Measurements from ENCODE around the gene SACM1L.

Gene SACM1L

DNA sequence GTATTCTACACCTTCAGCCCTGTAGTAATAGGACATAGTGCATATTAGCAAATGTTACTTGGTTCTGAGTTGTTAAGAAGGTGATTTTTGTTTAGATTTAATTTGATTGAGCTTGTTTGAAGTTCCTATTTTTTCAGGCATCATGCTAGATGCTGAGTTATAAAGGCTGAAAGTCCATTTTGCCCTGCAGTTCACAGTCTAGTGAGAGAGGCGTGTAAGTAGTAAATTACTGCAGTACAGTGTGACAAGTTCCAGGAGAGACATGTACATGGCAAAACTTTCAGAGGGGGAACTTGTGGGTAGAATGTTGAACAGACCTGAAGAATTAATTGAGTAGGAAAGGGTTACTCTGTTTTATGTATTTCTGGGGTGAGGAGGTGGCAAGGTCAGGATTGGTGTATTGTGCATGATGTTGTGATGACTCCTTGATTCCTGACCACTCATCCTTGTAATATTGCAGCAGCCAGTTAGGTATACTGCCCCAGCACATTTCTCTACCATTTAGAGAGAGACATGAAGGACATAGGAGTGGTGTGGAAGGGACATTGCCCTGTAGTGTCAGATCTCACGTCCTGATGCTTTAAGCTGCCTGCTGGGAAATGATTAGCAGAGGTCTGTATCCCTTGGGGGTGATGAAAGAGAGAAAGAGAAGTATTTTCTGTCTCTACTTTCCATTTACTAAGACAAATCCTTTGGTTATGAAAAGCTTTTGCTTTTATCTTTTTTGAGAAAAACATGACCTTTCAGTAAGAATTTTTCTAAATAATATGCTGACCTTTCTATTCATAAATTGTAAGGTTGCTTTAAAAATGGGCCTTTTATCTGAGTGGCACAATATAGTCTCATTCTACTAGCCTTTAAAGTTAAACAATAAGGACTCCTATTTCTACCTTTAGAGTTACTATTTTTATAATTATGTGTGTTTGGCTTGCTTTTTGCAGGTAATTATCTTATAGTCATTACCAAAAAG is 16.9 kb downstream of the SACM1L start:
- Histone ChIP-seq H3K9ac (ENCODE audit: low read depth, low read length, poor library complexity) (no peak overlapping the region), H3K36me3 (replicated peaks in 1 of 2; ENCODE audit: control insufficient read depth in 2 of 2, insufficient read depth in 2 of 2, low read length in 2 of 2) (peaks cover 11 to 80% of the 10 kb centered on the region in 2 donors), H3K23ac (ENCODE audit: low read depth, low read length, poor library complexity) (no peak overlapping the region), H3K27ac (replicated peaks; ENCODE audit: low read length) (no peak overlapping the region), H2AFZ (ENCODE audit: low read length) (no peak overlapping the region), H2AK5ac (ENCODE audit: low read depth, low read length) (no peak overlapping the region), H4K91ac (ENCODE audit: low read depth, low read length, poor library complexity) (no peak overlapping the region), H2BK15ac (ENCODE audit: low read length) (no peak overlapping the region), H4K8ac (ENCODE audit: low read depth, low read length) (no peak overlapping the region), H2BK12ac (ENCODE audit: low read length) (no peak overlapping the region), H2BK120ac (ENCODE audit: low read depth, low read length) (no peak overlapping the region), H3K14ac (ENCODE audit: low read length) (no peak overlapping the region), H3K4me3 (ENCODE audit: low read length in 2 of 2) (no peak overlapping the region), H3K27me3 (ENCODE audit: control insufficient read depth in 3 of 3, insufficient read depth in 3 of 3, low read depth in 1 of 3, low read length in 3 of 3) (no peaks in the 10 kb centered on the region), H3K18ac (ENCODE audit: low read length) (no peak overlapping the region), H3K9me3 (replicated peaks in 1 of 2; ENCODE audit: control insufficient read depth in 2 of 2, insufficient read depth in 1 of 2, low read depth in 1 of 2, low read length in 2 of 2) (peaks cover 0 to 4% of the 10 kb centered on the region in 2 donors), H3K79me1 (ENCODE audit: low read depth, low read length) (no peaks in the 10 kb centered on the region), H3K4me2 (ENCODE audit: insufficient read depth, low read length, poor library complexity, severe bottlenecking) (no peak overlapping the region), H3K4me1 (ENCODE audit: control insufficient read depth in 2 of 2, insufficient read depth in 1 of 2, low read depth in 1 of 2, low read length in 2 of 2) (peaks cover 4 to 5% of the 10 kb centered on the region in 2 donors), H2BK5ac (ENCODE audit: low read length) (no peak overlapping the region), H3K4ac (ENCODE audit: low read length) (no peak overlapping the region)
- WGBS, 2 donors (ENCODE audit: extremely low coverage in 2 of 2, insufficient read length in 2 of 2, insufficient replicate concordance in 1 of 2) = no CpG with 5 or more reads among the region's 2 CpGs
- DNase-seq (ENCODE audit: low spot score) = no peak

DNA sequence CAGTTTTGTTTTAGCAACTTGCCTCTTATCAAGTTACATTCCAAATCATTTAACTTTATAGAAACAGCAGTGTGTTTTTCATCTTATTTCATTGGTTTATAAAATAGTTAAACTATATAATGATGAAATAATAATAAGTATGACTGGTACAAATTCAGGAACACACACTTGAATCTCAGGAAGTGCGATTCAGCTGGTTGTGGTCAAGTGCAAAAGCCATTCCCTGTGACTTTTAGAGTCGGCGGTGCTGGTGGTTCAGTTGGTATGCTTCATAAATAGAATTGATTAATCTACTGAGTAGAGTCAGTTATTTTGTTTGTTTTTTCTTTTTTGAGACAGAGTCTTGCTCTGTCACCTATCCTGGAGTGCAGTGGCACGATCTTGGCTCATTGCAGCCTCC is 22.7 kb downstream of the SACM1L start:
- DNase-seq (ENCODE audit: low spot score) = no peak
- Histone ChIP-seq H3K27me3 (ENCODE audit: control insufficient read depth in 3 of 3, insufficient read depth in 3 of 3, low read depth in 1 of 3, low read length in 3 of 3) (no peaks in the 10 kb centered on the region), H3K4me2 (ENCODE audit: insufficient read depth, low read length, poor library complexity, severe bottlenecking) (no peak overlapping the region), H4K8ac (ENCODE audit: low read depth, low read length) (no peak overlapping the region), H3K4me1 (ENCODE audit: control insufficient read depth in 2 of 2, insufficient read depth in 1 of 2, low read depth in 1 of 2, low read length in 2 of 2) (no peaks in the 10 kb centered on the region), H2AFZ (ENCODE audit: low read length) (no peak overlapping the region), H3K36me3 (replicated peaks in 1 of 2; ENCODE audit: control insufficient read depth in 2 of 2, insufficient read depth in 2 of 2, low read length in 2 of 2) (peaks cover 12 to 98% of the 10 kb centered on the region in 2 donors), H2BK12ac (ENCODE audit: low read length) (no peak overlapping the region), H3K4ac (ENCODE audit: low read length) (no peak overlapping the region), H2AK5ac (ENCODE audit: low read depth, low read length) (no peak overlapping the region), H2BK120ac (ENCODE audit: low read depth, low read length) (no peak overlapping the region), H3K79me1 (ENCODE audit: low read depth, low read length) (no peaks in the 10 kb centered on the region), H3K18ac (ENCODE audit: low read length) (no peak overlapping the region), H3K9me3 (replicated peaks in 1 of 2; ENCODE audit: control insufficient read depth in 2 of 2, insufficient read depth in 1 of 2, low read depth in 1 of 2, low read length in 2 of 2) (peaks cover 0 to 4% of the 10 kb centered on the region in 2 donors), H3K9ac (ENCODE audit: low read depth, low read length, poor library complexity) (no peak overlapping the region), H3K23ac (ENCODE audit: low read depth, low read length, poor library complexity) (no peak overlapping the region), H4K91ac (ENCODE audit: low read depth, low read length, poor library complexity) (no peak overlapping the region), H3K14ac (ENCODE audit: low read length) (no peak overlapping the region), H3K4me3 (ENCODE audit: low read length in 2 of 2) (no peak overlapping the region), H2BK15ac (ENCODE audit: low read length) (no peak overlapping the region), H2BK5ac (ENCODE audit: low read length) (no peak overlapping the region), H3K27ac (replicated peaks; ENCODE audit: low read length) (no peak overlapping the region)
- no CpG with 5 or more reads among the region's 4 CpGs for WGBS, 2 donors (ENCODE audit: extremely low coverage in 2 of 2, insufficient read length in 2 of 2, insufficient replicate concordance in 1 of 2)

GRCh38 chr3:45712434-45713110 is 23.4 kb downstream of the SACM1L start:
- no peak for DNase-seq (ENCODE audit: low spot score)
- Histone ChIP-seq H3K4me2 (ENCODE audit: insufficient read depth, low read length, poor library complexity, severe bottlenecking) (no peak overlapping the region), H3K23ac (ENCODE audit: low read depth, low read length, poor library complexity) (no peak overlapping the region), H3K4me1 (ENCODE audit: control insufficient read depth in 2 of 2, insufficient read depth in 1 of 2, low read depth in 1 of 2, low read length in 2 of 2) (no peaks in the 10 kb centered on the region), H2BK120ac (ENCODE audit: low read depth, low read length) (no peak overlapping the region), H2BK5ac (ENCODE audit: low read length) (no peak overlapping the region), H3K36me3 (replicated peaks in 1 of 2; ENCODE audit: control insufficient read depth in 2 of 2, insufficient read depth in 2 of 2, low read length in 2 of 2) (peaks cover 9 to 98% of the 10 kb centered on the region in 2 donors), H3K4ac (ENCODE audit: low read length) (no peak overlapping the region), H3K9me3 (replicated peaks in 1 of 2; ENCODE audit: control insufficient read depth in 2 of 2, insufficient read depth in 1 of 2, low read depth in 1 of 2, low read length in 2 of 2) (peaks cover 0 to 4% of the 10 kb centered on the region in 2 donors), H3K4me3 (ENCODE audit: low read length in 2 of 2) (no peak overlapping the region), H2AFZ (ENCODE audit: low read length) (no peak overlapping the region), H3K27me3 (ENCODE audit: control insufficient read depth in 3 of 3, insufficient read depth in 3 of 3, low read depth in 1 of 3, low read length in 3 of 3) (no peaks in the 10 kb centered on the region), H3K9ac (ENCODE audit: low read depth, low read length, poor library complexity) (no peak overlapping the region), H3K18ac (ENCODE audit: low read length) (no peak overlapping the region), H2BK15ac (ENCODE audit: low read length) (no peak overlapping the region), H3K79me1 (ENCODE audit: low read depth, low read length) (no peaks in the 10 kb centered on the region), H3K27ac (replicated peaks; ENCODE audit: low read length) (no peak overlapping the region), H2AK5ac (ENCODE audit: low read depth, low read length) (no peak overlapping the region), H4K8ac (ENCODE audit: low read depth, low read length) (no peak overlapping the region), H2BK12ac (ENCODE audit: low read length) (no peak overlapping the region), H3K14ac (ENCODE audit: low read length) (no peak overlapping the region), H4K91ac (ENCODE audit: low read depth, low read length, poor library complexity) (no peak overlapping the region)
- 100% methylated on average over 1 of the region's 7 CpGs; no CpG with 5 or more reads in 1 of the 2 donors for WGBS, 2 donors (ENCODE audit: extremely low coverage in 2 of 2, insufficient read length in 2 of 2, insufficient replicate concordance in 1 of 2)

DNA sequence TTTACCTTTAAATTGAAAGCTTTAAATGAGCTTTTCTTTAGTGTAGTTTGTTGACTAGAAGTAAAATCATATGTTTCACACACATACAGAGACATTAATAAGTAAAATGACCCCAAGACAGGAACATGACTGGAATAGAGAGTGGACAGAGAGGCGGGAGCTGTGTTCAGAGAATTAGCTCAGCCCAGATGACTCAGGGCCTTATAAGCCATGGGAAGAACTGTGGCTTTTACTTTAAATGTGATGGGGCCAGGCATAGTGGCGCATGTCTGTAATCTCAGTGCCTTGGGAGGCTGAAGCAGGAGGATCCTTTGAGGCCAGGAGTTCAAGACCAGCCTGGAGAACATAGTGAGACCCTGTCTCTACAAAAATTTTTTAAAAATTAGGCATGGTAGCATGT is 26.7 kb downstream of the SACM1L start:
- H3K9ac ChIP-seq (ENCODE audit: low read depth, low read length, poor library complexity) = no peak overlapping the region
- H2AFZ ChIP-seq (ENCODE audit: low read length) = no peak overlapping the region
- no peak overlapping the region for H2BK120ac ChIP-seq (ENCODE audit: low read depth, low read length)
- H4K91ac ChIP-seq (ENCODE audit: low read depth, low read length, poor library complexity) = no peak overlapping the region
- no peak overlapping the region for H4K8ac ChIP-seq (ENCODE audit: low read depth, low read length)
- H3K4me1 ChIP-seq (ENCODE audit: control insufficient read depth in 2 of 2, insufficient read depth in 1 of 2, low read depth in 1 of 2, low read length in 2 of 2) = no peaks in the 10 kb centered on the region
- H2BK12ac ChIP-seq (ENCODE audit: low read length) = no peak overlapping the region
- H3K4me3 ChIP-seq (ENCODE audit: low read length in 2 of 2) = no peak overlapping the region
- H3K27me3 ChIP-seq (ENCODE audit: control insufficient read depth in 3 of 3, insufficient read depth in 3 of 3, low read depth in 1 of 3, low read length in 3 of 3) = no peaks in the 10 kb centered on the region
- no peak overlapping the region for H3K27ac ChIP-seq (replicated peaks; ENCODE audit: low read length)
- no peak overlapping the region for H3K18ac ChIP-seq (ENCODE audit: low read length)
- peaks cover 0 to 2% of the 10 kb centered on the region in 2 donors for H3K9me3 ChIP-seq (replicated peaks in 1 of 2; ENCODE audit: control insufficient read depth in 2 of 2, insufficient read depth in 1 of 2, low read depth in 1 of 2, low read length in 2 of 2)
- H3K23ac ChIP-seq (ENCODE audit: low read depth, low read length, poor library complexity) = no peak overlapping the region
- H2AK5ac ChIP-seq (ENCODE audit: low read depth, low read length) = no peak overlapping the region
- H3K4ac ChIP-seq (ENCODE audit: low read length) = no peak overlapping the region
- no CpG with 5 or more reads among the region's 2 CpGs for WGBS, 2 donors (ENCODE audit: extremely low coverage in 2 of 2, insufficient read length in 2 of 2, insufficient replicate concordance in 1 of 2)
- no peak for DNase-seq (ENCODE audit: low spot score)
- H2BK15ac ChIP-seq (ENCODE audit: low read length) = no peak overlapping the region
- H3K14ac ChIP-seq (ENCODE audit: low read length) = no peak overlapping the region
- no peaks in the 10 kb centered on the region for H3K79me1 ChIP-seq (ENCODE audit: low read depth, low read length)
- H3K36me3 ChIP-seq (replicated peaks in 1 of 2; ENCODE audit: control insufficient read depth in 2 of 2, insufficient read depth in 2 of 2, low read length in 2 of 2) = peaks cover 5 to 82% of the 10 kb centered on the region in 2 donors
- H2BK5ac ChIP-seq (ENCODE audit: low read length) = no peak overlapping the region
- H3K4me2 ChIP-seq (ENCODE audit: insufficient read depth, low read length, poor library complexity, severe bottlenecking) = no peak overlapping the region

Data from neuronal stem cell (in vitro differentiated cells).